GM23338 (cell line): Measurements from ENCODE around the gene PKP2. TPM values are rescaled to one million over a fixed set of nuclear protein-coding genes. Genes with fewer than 3 reads are reported as not detected.

Experiments used
- ATAC-seq: fragments of 200-7000 bp; cut with Tn5 transposase; 3 replicates; pipeline ENCODE4 v1.9.1; 2020
- DNase-seq: peaks from one replicate; pipeline ENCODE4 v3.0.0-alpha.2; 2015; ENCODE audit warnings: low spot score
- H2AFZ ChIP-seq: fragments of 200-600 bp; sonication (generic); 2 replicates; pipeline ENCODE4 v1.8.0; 2016; ENCODE audit warnings: antibody characterized with exemption, mild to moderate bottlenecking, moderate library complexity
- H3F3A ChIP-seq: fragments of 200-600 bp; sonication (generic); replicated peaks from 2 replicates; pipeline ENCODE4 v1.8.0; 2017; ENCODE audit warnings: antibody characterized with exemption, mixed run types, low read depth
- H3K27ac ChIP-seq: fragments of 200-600 bp; sonication (generic); 2 replicates; pipeline ENCODE4 v1.6.1; 2016; ENCODE audit warnings: low read depth
- H3K27me3 ChIP-seq: fragments of 200-600 bp; sonication (generic); 2 replicates; pipeline ENCODE4 v1.8.0; 2016; ENCODE audit warnings: mild to moderate bottlenecking, mixed run types, moderate library complexity; ENCODE audit not compliant: insufficient read depth
- H3K36me3 ChIP-seq: fragments of 200-600 bp; sonication (generic); 2 replicates; pipeline ENCODE4 v1.8.0; 2016; ENCODE audit warnings: mild to moderate bottlenecking; ENCODE audit not compliant: insufficient read depth
- H3K4me1 ChIP-seq: fragments of 200-600 bp; sonication (generic); 2 replicates; pipeline ENCODE4 v1.8.0; 2016; ENCODE audit warnings: mild to moderate bottlenecking, moderate library complexity; ENCODE audit not compliant: insufficient read depth
- H3K4me2 ChIP-seq: fragments of 200-600 bp; sonication (generic); 2 replicates; pipeline ENCODE4 v1.7.1; 2017; ENCODE audit warnings: mixed run types
- H3K4me3 ChIP-seq: fragments of 200-600 bp; sonication (generic); 2 replicates; pipeline ENCODE4 v1.6.1; 2016; ENCODE audit warnings: mixed run types
- H3K79me2 ChIP-seq: fragments of 200-600 bp; sonication (generic); replicated peaks from 2 replicates; pipeline ENCODE4 v1.8.0; 2017; ENCODE audit warnings: mild to moderate bottlenecking; ENCODE audit not compliant: insufficient read depth
- H3K9me2 ChIP-seq: fragments of 200-600 bp; sonication (generic); 2 replicates; pipeline ENCODE4 v1.8.0; 2017; ENCODE audit not compliant: insufficient read depth
- H4K20me1 ChIP-seq: fragments of 200-600 bp; sonication (generic); replicated peaks from 2 replicates; pipeline ENCODE4 v1.8.0; 2017; ENCODE audit warnings: mild to moderate bottlenecking; ENCODE audit not compliant: insufficient read depth
- H3K27ac Mint-ChIP-seq: 2 replicates; pipeline ENCODE4 v1.8.0; 2020; ENCODE audit warnings: inconsistent platforms, mild to moderate bottlenecking, moderate library complexity, mixed read lengths
- H3K27me3 Mint-ChIP-seq: 3 replicates; pipeline ENCODE4 v1.8.0; 2022; ENCODE audit warnings: low read depth, mild to moderate bottlenecking, moderate library complexity, mixed read lengths, inconsistent platforms; ENCODE audit not compliant: insufficient read depth, poor library complexity
- H3K36me3 Mint-ChIP-seq: 3 replicates; pipeline ENCODE4 v1.8.0; 2021; ENCODE audit warnings: low read depth, mild to moderate bottlenecking, inconsistent platforms, moderate library complexity, mixed read lengths
- H3K4me1 Mint-ChIP-seq: 3 replicates; pipeline ENCODE4 v1.8.0; 2020; ENCODE audit warnings: mild to moderate bottlenecking, inconsistent platforms, mixed read lengths
- H3K4me3 Mint-ChIP-seq: 3 replicates; pipeline ENCODE4 v1.8.0; 2021; ENCODE audit warnings: moderate library complexity, mild to moderate bottlenecking, inconsistent platforms, mixed read lengths
- H3K9me3 Mint-ChIP-seq: 3 replicates; pipeline ENCODE4 v1.8.0; 2020; ENCODE audit warnings: moderate library complexity, mild to moderate bottlenecking, inconsistent platforms, mixed read lengths
- CREB1 ChIP-seq: fragments of 250-450 bp; sonication (Bioruptor Pico); IDR thresholded peaks from 2 replicates; pipeline ENCODE4 v1.5.0; 2020; ENCODE audit warnings: low read depth, mild to moderate bottlenecking, moderate library complexity
- CTCF ChIP-seq, 2 experiments: fragments of 200-600 bp in 1 of 2; sonication (generic) in 1 of 2; conservative IDR thresholded peaks; 2 replicates each; pipeline versions ENCODE4 v1.5.1 to v1.6.1; 2016 to 2017; ENCODE audit warnings: antibody characterized with exemption in 2 of 2, low read depth in 2 of 2, mild to moderate bottlenecking in 2 of 2, moderate library complexity in 1 of 2
- ETS1 ChIP-seq: IDR thresholded peaks from 2 replicates; pipeline ENCODE4 v1.6.1; 2016; ENCODE audit warnings: antibody characterized with exemption
- EZH2 ChIP-seq: fragments of 200-600 bp; sonication (generic); IDR thresholded peaks from one replicate; pipeline ENCODE4 v1.8.0; 2017; ENCODE audit warnings: antibody characterized with exemption, mild to moderate bottlenecking, low read depth; ENCODE audit not compliant: unreplicated experiment
- EZH2phosphoT487 ChIP-seq: fragments of 200-600 bp; sonication (generic); IDR thresholded peaks from one replicate; pipeline ENCODE4 v1.8.1; 2018; ENCODE audit warnings: antibody characterized with exemption; ENCODE audit not compliant: unreplicated experiment
- JUNB ChIP-seq: IDR thresholded peaks from one replicate; pipeline ENCODE4 v1.6.1; 2016; ENCODE audit warnings: antibody characterized with exemption; ENCODE audit not compliant: unreplicated experiment
- NANOG ChIP-seq: IDR thresholded peaks from 2 replicates; pipeline ENCODE4 v1.6.1; 2016; ENCODE audit warnings: antibody characterized with exemption, borderline replicate concordance
- POLR2AphosphoS5 ChIP-seq: IDR thresholded peaks from 2 replicates; pipeline ENCODE4 v1.6.1; 2016; ENCODE audit warnings: antibody characterized with exemption, low read depth
- REST ChIP-seq: IDR thresholded peaks from one replicate; pipeline ENCODE4 v1.6.1; 2018; ENCODE audit warnings: antibody characterized with exemption; ENCODE audit not compliant: unreplicated experiment
- STAT1 ChIP-seq: IDR thresholded peaks from one replicate; pipeline ENCODE4 v1.6.1; 2016; ENCODE audit warnings: antibody characterized with exemption; ENCODE audit not compliant: unreplicated experiment
- ZNF114 ChIP-seq: fragments of 250-450 bp; sonication (Bioruptor Pico); IDR thresholded peaks from 2 replicates; pipeline ENCODE4 v1.5.0; 2020; ENCODE audit warnings: mild to moderate bottlenecking, moderate library complexity
- ZNF331 ChIP-seq: fragments of 250-450 bp; sonication (Bioruptor Pico); IDR thresholded peaks from 2 replicates; pipeline ENCODE4 v1.5.0; 2020; ENCODE audit warnings: low read depth, mild to moderate bottlenecking, moderate library complexity
- ZNF462 ChIP-seq: fragments of 250-450 bp; sonication (Bioruptor Pico); IDR thresholded peaks from 2 replicates; pipeline ENCODE4 v1.5.0; 2020; ENCODE audit warnings: mild to moderate bottlenecking, moderate library complexity
- polyA plus RNA-seq: library from polyadenylated mRNA; unstranded; fragments of >200 nt; fragmentation: Nextera tagmentation; extraction: Ambion mirVana; gene quantifications from 2 replicates; pipeline ENCODE4 v1.2.1, GENCODE V29; 2016
- total RNA-seq: library from RNA; depleted of rRNA; stranded (reverse); fragments of >200 nt; shearing (Covaris generic); gene quantifications from 2 replicates; pipeline ENCODE4 v1.2.3, GENCODE V29; 2014

PKP2 gene
- total and polyA plus RNA-seq, 2 experiments from 2014 or later, result 24.6 to 47.6 TPM

- Histone ChIP-seq H3K27ac (no peak overlapping the region), H3K9me2 (no peaks in the 10 kb centered on the region)
- peaks cover 3% of the 10 kb centered on the region; the same call in 1 of the 3 replicates for H3K4me1 Mint-ChIP-seq
Measured at GRCh38 chr12:32822344-32822743, 74.2 kb downstream of the PKP2 start.

More at GRCh38 chr12:32822344-32822743, 74.2 kb downstream of the PKP2 start:
- Histone ChIP-seq H4K20me1 (no peaks in the 10 kb centered on the region), H3K4me2 (no peak overlapping the region), H3K4me1 (no peaks in the 10 kb centered on the region), H3F3A (no peaks in the 10 kb centered on the region), H3K36me3 (peaks cover 11% of the 10 kb centered on the region), H3K4me3 (no peak overlapping the region), H3K79me2 (no peaks in the 10 kb centered on the region), H2AFZ (no peak overlapping the region), H3K27me3 (no peaks in the 10 kb centered on the region)
- TF ChIP-seq ZNF462, result no peak
- no peak for TF ChIP-seq EZH2phosphoT487
- TF ChIP-seq ZNF114, result no peak
- TF ChIP-seq CREB1 (CRISPR knock-in tag), result no peak
- no peak for TF ChIP-seq JUNB
- TF ChIP-seq STAT1, result no peak
- TF ChIP-seq NANOG, result no peak
- no peak for TF ChIP-seq REST
- TF ChIP-seq ETS1, result no peak
- TF ChIP-seq POLR2AphosphoS5, result no peak
- TF ChIP-seq EZH2, result no peak
- TF ChIP-seq ZNF331 (CRISPR knock-in tag), result no peak
- no peak for TF ChIP-seq CTCF (conservative IDR thresholded peaks at IDR 0.05; ENCODE audit: low read depth in 2 of 2)
- peaks cover 1% of the 10 kb centered on the region for H3K27me3 Mint-ChIP-seq
- no peak overlapping the region for H3K4me3 Mint-ChIP-seq
- H3K9me3 Mint-ChIP-seq, result no peaks in the 10 kb centered on the region
- no peak overlapping the region for H3K27ac Mint-ChIP-seq
- no peak for DNase-seq
- H3K36me3 Mint-ChIP-seq, result peaks cover 17% of the 10 kb centered on the region
- no peak for ATAC-seq
